ENCODE measurements around the gene RNF34. TPM values are rescaled to one million over a fixed set of nuclear protein-coding genes. Genes with fewer than 3 reads are reported as not detected.
A peak's percentile ranks its signal among the peaks of the same experiment; 100 is the strongest.

The RNF34 gene
- total and polyA plus RNA-seq, 2 of the 13 experiments (the other 11 are each of a cell fraction or from before 2014, with no cell fraction given) = 36.8 to 53.2 TPM

GRCh38 chr12:121443193-121443870 is 43.4 kb downstream of the RNF34 start:
- DNase-seq (ENCODE audit: low spot score) = peak; percentile 45
- Histone ChIP-seq H3K4me2 (ENCODE audit: low read depth, low read length) (no peak overlapping the region), H2AFZ (ENCODE audit: low read length) (no peak overlapping the region), H3K79me2 (ENCODE audit: insufficient read depth, low read length) (no peaks in the 10 kb centered on the region), H3K27me3 (ENCODE audit: control insufficient read depth in 1 of 2, insufficient read depth in 2 of 2, low read length in 2 of 2) (no peaks in the 10 kb centered on the region), H3K36me3 (replicated peaks in 1 of 2; ENCODE audit: control insufficient read depth in 1 of 2, insufficient read depth in 2 of 2, low read length in 2 of 2) (peaks cover 25 to 52% of the 10 kb centered on the region in 2 experiments), H3K4me3 (replicated peaks in 1 of 3; ENCODE audit: insufficient read depth in 1 of 3, low read depth in 2 of 3, low read length in 3 of 3) (no peak overlapping the region), H3K9ac (ENCODE audit: insufficient read depth, low read depth, low read length) (no peak overlapping the region), H3K9me3 (ENCODE audit: low read length) (no peaks in the 10 kb centered on the region), H3K27ac (ENCODE audit: extremely low read length, insufficient read depth, low read length) (no peak overlapping the region), H4K20me1 (ENCODE audit: insufficient read depth, low read length) (no peaks in the 10 kb centered on the region), H3K4me1 (ENCODE audit: insufficient read depth, low read length) (peaks cover 7% of the 10 kb centered on the region; the same call in 1 of the 2 replicates)
- FAIRE-seq = peak; percentile 40
- ATAC-seq = peak; percentile 93
- ChIA-PET CTCF (ENCODE audit: low intra/inter-chr PET ratio, low total read pairs) (interaction anchor here (1.1 to 3.6 kb wide), 2 partner anchors 108 to 110 kb away, joined by 3 to 38 read pairs; no protein-coding TSS in a partner anchor), POLR2A (interaction anchor here (0.6 to 1.1 kb wide), 3 partner anchors 91 to 701 kb away, joined by 3 to 6 read pairs (median 3); partner anchors contain the start of gene ANAPC5)
- in situ Hi-C loops (cut with HindIII; ENCODE audit: extremely low pct_ligation_motif_present, low pct_unique_long_range_greater_than_20kb) = loop anchor here (5.0 kb wide), 1 partner anchor 96 kb away; no protein-coding TSS in a partner anchor
- intact Hi-C loops (cut with micrococcal nuclease; ENCODE audit: unreplicated experiment) = loop anchor here (1.0 kb wide), 1 partner anchor 91 kb away; the partner anchor contains the start of gene ANAPC5
- whole genome bisulfite sequencing (ENCODE audit: low lambda C conversion rate) = 59% methylated on average over 19 of the region's 20 CpGs
- no TSS peak for BruUV-seq (replicated peaks)
- TF ChIP-seq HMG20B (CRISPR knock-in tag; conservative IDR thresholded peaks at IDR 0.05) = no peak
- 0 out of 2 replicates have a peak, but pooled peaks have one; percentile 32 for TF ChIP-seq ZNF619 (CRISPR knock-in tag; IDR thresholded peaks at IDR 0.05)
- TF ChIP-seq ZSCAN25 (CRISPR knock-in tag; IDR thresholded peaks at IDR 0.05) = no peak
- no peak for TF ChIP-seq ZNF362 (CRISPR knock-in tag; IDR thresholded peaks at IDR 0.05; ENCODE audit: borderline replicate concordance)
- no peak for TF ChIP-seq SKIL (CRISPR knock-in tag; IDR thresholded peaks at IDR 0.05; ENCODE audit: borderline replicate concordance)
- no peak for TF ChIP-seq FIP1L1 (IDR thresholded peaks at IDR 0.05; ENCODE audit: borderline replicate concordance, insufficient read depth, low read depth, low read length)
- TF ChIP-seq PREB (CRISPR knock-in tag; IDR thresholded peaks at IDR 0.05) = no peak
- TF ChIP-seq AKAP8 (CRISPR knock-in tag; IDR thresholded peaks at IDR 0.05) = no peak
- TF ChIP-seq ZNF607 (CRISPR knock-in tag; IDR thresholded peaks at IDR 0.05; ENCODE audit: borderline replicate concordance) = no peak
- TF ChIP-seq ZSCAN31 (CRISPR knock-in tag; IDR thresholded peaks at IDR 0.05; ENCODE audit: low read depth) = no peak
- TF ChIP-seq UBTF (CRISPR knock-in tag; IDR thresholded peaks at IDR 0.05) = 0 out of 2 replicates have a peak, but pooled peaks have one; percentile 19
- no peak for TF ChIP-seq JDP2 (CRISPR knock-in tag; IDR thresholded peaks at IDR 0.05; ENCODE audit: borderline replicate concordance)
- TF ChIP-seq MEIS2 (CRISPR knock-in tag; IDR thresholded peaks at IDR 0.05) = no peak
